ENCODE data around the gene GALNT2. TPM values are rescaled to one million over a fixed set of nuclear protein-coding genes. Genes with fewer than 3 reads are reported as not detected.

The GALNT2 gene
- total and polyA plus RNA-seq, 12 donors = 22.3 to 220 (median 85.7) TPM

DNA sequence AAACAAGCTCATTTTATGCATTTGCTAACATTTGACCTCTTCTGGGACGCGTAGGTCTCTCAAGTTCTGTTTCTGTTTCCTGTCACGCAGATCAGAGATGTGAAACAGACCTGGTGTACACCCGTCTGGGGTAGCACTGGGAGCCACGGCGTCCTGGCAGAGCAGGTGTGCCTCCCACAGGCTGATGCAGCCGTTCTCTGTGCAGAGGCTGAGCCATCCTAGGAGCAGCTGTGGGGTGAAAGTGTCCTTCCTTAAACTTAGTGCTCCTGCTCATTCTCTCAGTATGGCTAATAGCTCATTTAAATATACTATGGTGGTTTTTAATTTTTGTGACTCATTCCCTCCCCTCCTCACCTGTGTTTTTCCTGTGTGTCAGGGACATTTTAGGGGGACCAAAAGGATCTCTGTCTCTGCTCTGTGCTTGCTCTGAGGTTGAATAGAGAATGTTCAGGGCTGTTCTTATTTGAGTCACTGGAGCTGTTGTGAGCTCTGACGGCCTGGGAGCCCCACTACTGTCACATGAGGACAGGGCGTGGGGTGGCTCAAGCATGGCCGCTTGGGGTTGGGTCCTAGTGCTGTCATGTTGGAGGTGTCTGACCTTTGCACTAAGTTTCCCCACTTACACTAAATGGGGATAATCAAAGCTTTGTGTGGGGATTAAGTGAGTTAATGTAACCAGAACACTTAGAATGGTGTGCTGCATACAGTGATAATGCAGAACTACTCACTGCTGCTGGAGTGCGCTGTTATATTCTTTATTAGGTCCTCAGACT lies 43.0 kb downstream of the GALNT2 start:
- H3K4me3 ChIP-seq = no peak overlapping the region
- H3K4me1 ChIP-seq (replicated peaks in 1 of 2) = peaks cover 37 to 58% of the 10 kb centered on the region in 2 donors
- no peaks in the 10 kb centered on the region for H3K27me3 ChIP-seq
- no peaks in the 10 kb centered on the region for H3K9me3 ChIP-seq (replicated peaks in 1 of 3)
- intact Hi-C loops (cut with DNase I) = no loop called here
- 69 to 81% (median 76%) methylated on average over 11 of the region's 11 CpGs for WGBS, 4 donors
- TF ChIP-seq POLR2A (IDR thresholded peaks at IDR 0.05) = no peak
- TF ChIP-seq CTCF (IDR thresholded peaks at IDR 0.05) = no peak
- H3K27ac ChIP-seq = no peak overlapping the region
- H3K36me3 ChIP-seq (replicated peaks in 1 of 2) = no peaks in the 10 kb centered on the region
- no peak for DNase-seq

DNA sequence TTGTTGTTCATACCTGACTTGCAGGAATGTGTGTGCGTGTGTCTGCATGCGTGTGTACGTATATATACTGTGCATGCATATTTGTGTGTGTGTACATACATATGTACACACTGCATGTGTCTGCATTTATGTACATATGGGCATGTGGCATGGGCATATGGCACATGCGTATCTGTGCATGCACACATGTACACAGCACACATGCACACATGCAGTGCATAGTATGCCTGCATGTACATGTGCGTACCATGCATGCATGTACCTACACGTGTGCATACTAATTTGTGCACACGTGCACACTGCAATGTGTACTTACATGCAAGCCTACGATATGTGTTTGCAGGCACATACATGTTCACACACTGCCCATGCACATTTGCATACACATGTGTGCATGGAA lies 43.9 kb downstream of the GALNT2 start:
- Histone ChIP-seq H3K27ac (no peak overlapping the region), H3K4me1 (replicated peaks in 1 of 2) (peaks cover 28 to 49% of the 10 kb centered on the region in 2 donors), H3K9me3 (replicated peaks in 1 of 3) (no peaks in the 10 kb centered on the region), H3K36me3 (replicated peaks in 1 of 2) (no peaks in the 10 kb centered on the region), H3K27me3 (no peaks in the 10 kb centered on the region), H3K4me3 (no peak overlapping the region)
- TF ChIP-seq POLR2A (IDR thresholded peaks at IDR 0.05) (no peak), CTCF (IDR thresholded peaks at IDR 0.05) (no peak)
- intact Hi-C loops (cut with DNase I) = no loop called here
- no peak for DNase-seq
- 77 to 95% (median 91%) methylated on average over 8 of the region's 8 CpGs for WGBS, 4 donors

- no peaks in the 10 kb centered on the region for H3K9me3 ChIP-seq (replicated peaks in 1 of 3)
- no peak overlapping the region for H3K4me3 ChIP-seq
- peak in 1 of 7 donors; percentile 38 for DNase-seq
- WGBS, 4 donors = 76 to 84% (median 77%) methylated on average over 5 to 7 of the region's 7 CpGs
- TF ChIP-seq POLR2A (IDR thresholded peaks at IDR 0.05) (no peak), CTCF (IDR thresholded peaks at IDR 0.05) (no peak)
- intact Hi-C loops (cut with DNase I) = no loop called here
- H3K4me1 ChIP-seq (replicated peaks in 1 of 2) = peaks cover 20 to 37% of the 10 kb centered on the region in 2 donors
- H3K36me3 ChIP-seq (replicated peaks in 1 of 2) = no peaks in the 10 kb centered on the region
- no peaks in the 10 kb centered on the region for H3K27me3 ChIP-seq
- peak overlapping the region in 2 of 5 donors; percentile 87 to 88 for H3K27ac ChIP-seq
Observed at GRCh38 chr1:230112131-230112701, 45.2 kb downstream of the GALNT2 start.

- Histone ChIP-seq H3K4me1 (replicated peaks in 1 of 2) (peaks cover 20 to 36% of the 10 kb centered on the region in 2 donors), H3K36me3 (replicated peaks in 1 of 2) (no peaks in the 10 kb centered on the region), H3K27ac (peak overlapping the region in 3 of 5 donors; percentile 77 to 88 (median 87)), H3K9me3 (replicated peaks in 1 of 3) (no peaks in the 10 kb centered on the region), H3K4me3 (no peak overlapping the region), H3K27me3 (no peaks in the 10 kb centered on the region)
- peak in 2 of 7 donors; percentile 43 to 47 for DNase-seq
- intact Hi-C loops (cut with DNase I) = no loop called here
- no peak for TF ChIP-seq CTCF (IDR thresholded peaks at IDR 0.05)
- TF ChIP-seq POLR2A (IDR thresholded peaks at IDR 0.05) = no peak
- WGBS, 4 donors = 63 to 83% (median 72%) methylated on average over 4 to 5 of the region's 5 CpGs
Observed at GRCh38 chr1:230112782-230113181, 45.7 kb downstream of the GALNT2 start.

All from adrenal gland (tissue), 12 donors.